Neural crest cell (in vitro differentiated cells): ENCODE results near the gene NTM. TPM values are rescaled to one million over a fixed set of nuclear protein-coding genes. Genes with fewer than 3 reads are reported as not detected.
A peak's percentile ranks its signal among the peaks of the same experiment; 100 is the strongest.

ENCODE experiments used
- DNase-seq: peaks from one replicate; pipeline ENCODE4 v3.0.0; 2021; ENCODE audit warnings: low read depth, mixed read lengths, low spot score
- H3K27ac Mint-ChIP-seq: one replicate; pipeline ENCODE4 v1.8.0; 2021; ENCODE audit warnings: mild to moderate bottlenecking, mixed read lengths; ENCODE audit not compliant: unreplicated experiment
- H3K27me3 Mint-ChIP-seq: 2 replicates; pipeline ENCODE4 v1.8.0; 2021; ENCODE audit warnings: low read depth, mild to moderate bottlenecking, mixed read lengths
- H3K36me3 Mint-ChIP-seq: 2 replicates; pipeline ENCODE4 v1.8.0; 2021; ENCODE audit warnings: low read depth, mild to moderate bottlenecking, mixed read lengths
- H3K4me1 Mint-ChIP-seq: 2 replicates; pipeline ENCODE4 v1.8.0; 2021; ENCODE audit warnings: mixed read lengths
- H3K4me3 Mint-ChIP-seq: one replicate; pipeline ENCODE4 v1.8.0; 2021; ENCODE audit warnings: mild to moderate bottlenecking, mixed read lengths
- H3K9me3 Mint-ChIP-seq: 2 replicates; pipeline ENCODE4 v1.8.0; 2021; ENCODE audit warnings: mixed read lengths
- CTCF ChIP-seq: fragments of 200-600 bp; sonication (generic); conservative IDR thresholded peaks from 2 replicates; pipeline ENCODE4 v1.5.0; 2021; ENCODE audit warnings: antibody characterized with exemption, mild to moderate bottlenecking
- total RNA-seq: library from RNA; stranded (reverse); gene quantifications from 2 replicates; pipeline ENCODE4 v1.2.1, GENCODE V29; 2021

The NTM gene
- total RNA-seq, 1 donor from 2014 or later = 11.3 TPM

GRCh38 chr11:131928992-131929391 lies 558.6 kb downstream of the NTM start:
- Mint-ChIP-seq H3K27me3 (no peaks in the 10 kb centered on the region), H3K9me3 (no peaks in the 10 kb centered on the region), H3K4me3 (no peak overlapping the region), H3K27ac (peak overlapping the region; percentile 14), H3K36me3 (no peaks in the 10 kb centered on the region), H3K4me1 (peaks cover 16% of the 10 kb centered on the region)
- no peak for TF ChIP-seq CTCF
- no peak for DNase-seq

- H3K36me3 Mint-ChIP-seq = no peaks in the 10 kb centered on the region
- H3K4me1 Mint-ChIP-seq = peaks cover 22% of the 10 kb centered on the region
- TF ChIP-seq CTCF = no peak
- H3K27ac Mint-ChIP-seq = no peak overlapping the region
- no peaks in the 10 kb centered on the region for H3K27me3 Mint-ChIP-seq
- no peak overlapping the region for H3K4me3 Mint-ChIP-seq
- DNase-seq = no peak
- H3K9me3 Mint-ChIP-seq = no peaks in the 10 kb centered on the region
These were observed 562.3 kb downstream of the NTM start for GRCh38 chr11:131932584-131933325.

- Mint-ChIP-seq H3K27me3 (no peaks in the 10 kb centered on the region), H3K36me3 (no peaks in the 10 kb centered on the region), H3K4me1 (peaks cover 23% of the 10 kb centered on the region), H3K9me3 (no peaks in the 10 kb centered on the region), H3K27ac (no peak overlapping the region), H3K4me3 (no peak overlapping the region)
- no peak for TF ChIP-seq CTCF
- no peak for DNase-seq
These were observed 563.6 kb downstream of the NTM start for GRCh38 chr11:131934006-131934405.

GRCh38 chr11:131938351-131938751 lies 567.9 kb downstream of the NTM start:
- Mint-ChIP-seq H3K4me1 (peaks cover 19% of the 10 kb centered on the region), H3K4me3 (no peak overlapping the region), H3K9me3 (no peaks in the 10 kb centered on the region), H3K27ac (no peak overlapping the region), H3K27me3 (no peaks in the 10 kb centered on the region), H3K36me3 (no peaks in the 10 kb centered on the region)
- no peak for TF ChIP-seq CTCF
- DNase-seq = no peak

- Mint-ChIP-seq H3K27me3 (no peaks in the 10 kb centered on the region), H3K4me3 (no peak overlapping the region), H3K9me3 (no peaks in the 10 kb centered on the region), H3K27ac (no peak overlapping the region), H3K36me3 (no peaks in the 10 kb centered on the region), H3K4me1 (peaks cover 6% of the 10 kb centered on the region)
- no peak for DNase-seq
- TF ChIP-seq CTCF = no peak
These were observed 569.7 kb downstream of the NTM start for GRCh38 chr11:131940126-131940525.
